OCI-LY3 (cell line): ENCODE measurements around the gene LAMB3.

Source experiments
- H2AFZ ChIP-seq: fragments of 200-600, 300-600 bp; shearing (Covaris generic); 2 replicates; pipeline ENCODE4 v1.6.0; 2014; ENCODE audit warnings: antibody characterized with exemption, low read depth, low read length
- H3K27ac ChIP-seq: fragments of 200-600, 300-600 bp; sonication (generic); 2 replicates; pipeline ENCODE4 v1.5.1; 2014; ENCODE audit warnings: mild to moderate bottlenecking, low read length, moderate library complexity, mixed read lengths
- H3K27me3 ChIP-seq: fragments of 200-600, 300-600 bp; sonication (generic); 2 replicates; pipeline ENCODE4 v1.6.1; 2014; ENCODE audit warnings: low read depth, low read length, mixed read lengths
- H3K36me3 ChIP-seq: fragments of 200-600, 300-600 bp; sonication (generic); replicated peaks from 2 replicates; pipeline ENCODE3; 2014; ENCODE audit warnings: low read depth, low read length, mixed read lengths
- H3K4me1 ChIP-seq: fragments of 300-600, 200-600 bp; sonication (generic); 2 replicates; pipeline ENCODE4 v1.6.1; 2014; ENCODE audit warnings: low read length, mixed read lengths
- H3K4me2 ChIP-seq: fragments of 200-600, 300-600 bp; sonication (generic); 2 replicates; pipeline ENCODE4 v1.6.1; 2014; ENCODE audit warnings: low read length, mixed read lengths
- H3K4me3 ChIP-seq: fragments of 300-600, 200-600 bp; sonication (generic); 2 replicates; pipeline ENCODE4 v1.5.1; 2014; ENCODE audit warnings: antibody characterized with exemption, mild to moderate bottlenecking, low read length, moderate library complexity
- H3K79me2 ChIP-seq: fragments of 300-600, 200-600 bp; shearing (Covaris generic); 2 replicates; pipeline ENCODE4 v1.6.1; 2014; ENCODE audit warnings: mild to moderate bottlenecking, low read length, mixed read lengths
- H3K9ac ChIP-seq: fragments of 300-600, 200-600 bp; shearing (Covaris generic); 2 replicates; pipeline ENCODE4 v1.6.0; 2014; ENCODE audit warnings: mild to moderate bottlenecking, low read length, moderate library complexity
- H3K9me3 ChIP-seq: fragments of 200-600, 300-600 bp; shearing (Covaris generic); 2 replicates; pipeline ENCODE4 v1.6.1; 2014; ENCODE audit warnings: low read length, mixed read lengths; ENCODE audit not compliant: insufficient read depth
- H4K20me1 ChIP-seq: fragments of 200-600, 300-600 bp; sonication (generic); 2 replicates; pipeline ENCODE4 v1.6.1; 2016; ENCODE audit warnings: low read length, mixed read lengths; ENCODE audit not compliant: insufficient read depth
- CTCF ChIP-seq: fragments of 200-600, 300-600 bp; sonication (generic); IDR thresholded peaks from 2 replicates; pipeline ENCODE4 v1.5.1; 2014; ENCODE audit warnings: antibody characterized with exemption, low read length, low read depth
- EZH2phosphoT487 ChIP-seq: fragments of 200-600 bp; shearing (Covaris generic); IDR thresholded peaks from 2 replicates; pipeline ENCODE4 v1.6.1; 2018; ENCODE audit warnings: antibody characterized with exemption, mixed run types, low read depth

LAMB3 gene

GRCh38 chr1:209624558-209625549 lies 27.4 kb downstream of the LAMB3 start:
- H3K4me2 ChIP-seq, result no peak overlapping the region
- peaks cover 16% of the 10 kb centered on the region for H3K4me1 ChIP-seq
- TF ChIP-seq EZH2phosphoT487 (no peak), CTCF (no peak)

GRCh38 chr1:209622841-209623829 lies 29.1 kb downstream of the LAMB3 start:
- no peaks in the 10 kb centered on the region for H3K36me3 ChIP-seq
- peaks cover 16% of the 10 kb centered on the region for H3K4me1 ChIP-seq
- H3K4me2 ChIP-seq, result no peak overlapping the region
- no peak overlapping the region for H3K27ac ChIP-seq
- no peaks in the 10 kb centered on the region for H3K79me2 ChIP-seq
- H4K20me1 ChIP-seq, result no peaks in the 10 kb centered on the region
- TF ChIP-seq CTCF (no peak), EZH2phosphoT487 (no peak)
- no peak overlapping the region for H3K9ac ChIP-seq
- H2AFZ ChIP-seq, result no peak overlapping the region
- H3K4me3 ChIP-seq, result no peak overlapping the region
- H3K27me3 ChIP-seq, result 0 out of 2 replicates have a peak, but pooled peaks cover 5% of the 10 kb centered on the region
- H3K9me3 ChIP-seq, result no peaks in the 10 kb centered on the region

More at GRCh38 chr1:209624558-209625549, 27.4 kb downstream of the LAMB3 start:
- Histone ChIP-seq H3K4me3 (no peak overlapping the region), H3K79me2 (no peaks in the 10 kb centered on the region), H3K27me3 (peaks cover 13% of the 10 kb centered on the region; the same call in 1 of the 2 replicates), H3K9me3 (no peaks in the 10 kb centered on the region), H2AFZ (no peak overlapping the region), H3K36me3 (no peaks in the 10 kb centered on the region), H4K20me1 (no peaks in the 10 kb centered on the region), H3K9ac (no peak overlapping the region), H3K27ac (no peak overlapping the region)

GRCh38 chr1:209621741-209622655 lies 30.2 kb downstream of the LAMB3 start:
- 0 out of 2 replicates have a peak, but pooled peaks cover 5% of the 10 kb centered on the region for H3K27me3 ChIP-seq
- no peak overlapping the region for H2AFZ ChIP-seq
- TF ChIP-seq CTCF (no peak), EZH2phosphoT487 (no peak)
- no peak overlapping the region for H3K4me2 ChIP-seq
- H4K20me1 ChIP-seq, result no peaks in the 10 kb centered on the region
- no peak overlapping the region for H3K4me3 ChIP-seq
- H3K4me1 ChIP-seq, result peaks cover 8% of the 10 kb centered on the region
- no peaks in the 10 kb centered on the region for H3K79me2 ChIP-seq
- H3K36me3 ChIP-seq, result no peaks in the 10 kb centered on the region
- H3K9ac ChIP-seq, result no peak overlapping the region
- no peaks in the 10 kb centered on the region for H3K9me3 ChIP-seq
- H3K27ac ChIP-seq, result no peak overlapping the region
